Lower lobe of right lung (tissue), 2 donors: ENCODE results near the gene PARL. TPM values are rescaled to one million over a fixed set of nuclear protein-coding genes. Genes with fewer than 3 reads are reported as not detected.

Experiments used
- ATAC-seq, 2 donors: fragments of 200-7000 bp; cut with Tn5 transposase; one replicate each; pipeline ENCODE4 v1.9.1; 2020 to 2022; ENCODE audit warnings: mild to moderate bottlenecking in 2 of 2, moderate library complexity in 2 of 2
- DNase-seq: peaks from one replicate; pipeline ENCODE4 v3.0.0-alpha.2; 2020
- H3K27ac ChIP-seq: fragments of 200-600 bp; one replicate; pipeline ENCODE4 v1.8.0; 2022
- H3K27me3 ChIP-seq: fragments of 200-600 bp; one replicate; pipeline ENCODE4 v1.8.0; 2022; ENCODE audit warnings: low read depth
- H3K36me3 ChIP-seq: fragments of 200-600 bp; one replicate; pipeline ENCODE4 v1.8.0; 2022; ENCODE audit warnings: mild to moderate bottlenecking
- H3K4me1 ChIP-seq: fragments of 200-600 bp; one replicate; pipeline ENCODE4 v1.8.0; 2022
- H3K4me3 ChIP-seq: fragments of 200-600 bp; one replicate; pipeline ENCODE4 v1.8.0; 2022; ENCODE audit warnings: mild to moderate bottlenecking
- H3K9me3 ChIP-seq: fragments of 200-600 bp; one replicate; pipeline ENCODE4 v1.8.0; 2022
- intact Hi-C: fragments of 100-400 bp; cut with DNase I; formaldehyde crosslinking; loops from one replicate; pipeline ENCODE4 v1.11.0; 2022
- total RNA-seq: library from RNA; stranded (reverse); fragmentation: NEBNext Ultra II Directional; extraction: Animal tissue kit (Norgen Biotek cat#: 25700); gene quantifications from one replicate; pipeline ENCODE4 v1.2.1, GENCODE V29; 2021
- TF ChIP-seq, protein P1 (sequence below): fragments of 200-600 bp; IDR thresholded peaks from one replicate; pipeline ENCODE4 v1.8.0; 2022; ENCODE audit warnings: antibody characterized with exemption, mild to moderate bottlenecking
- donor health status: DM: no; HTN: yes; CAD: no; lungs with severe emphysema.

Gene PARL
- total RNA-seq, 1 donor from 2014 or later = 41.8 TPM

GRCh38 chr3:183816681-183817510, 67.8 kb downstream of the PARL start:
- no peak overlapping the region for H3K4me3 ChIP-seq
- H3K27ac ChIP-seq = no peak overlapping the region
- TF ChIP-seq, protein P1, sequence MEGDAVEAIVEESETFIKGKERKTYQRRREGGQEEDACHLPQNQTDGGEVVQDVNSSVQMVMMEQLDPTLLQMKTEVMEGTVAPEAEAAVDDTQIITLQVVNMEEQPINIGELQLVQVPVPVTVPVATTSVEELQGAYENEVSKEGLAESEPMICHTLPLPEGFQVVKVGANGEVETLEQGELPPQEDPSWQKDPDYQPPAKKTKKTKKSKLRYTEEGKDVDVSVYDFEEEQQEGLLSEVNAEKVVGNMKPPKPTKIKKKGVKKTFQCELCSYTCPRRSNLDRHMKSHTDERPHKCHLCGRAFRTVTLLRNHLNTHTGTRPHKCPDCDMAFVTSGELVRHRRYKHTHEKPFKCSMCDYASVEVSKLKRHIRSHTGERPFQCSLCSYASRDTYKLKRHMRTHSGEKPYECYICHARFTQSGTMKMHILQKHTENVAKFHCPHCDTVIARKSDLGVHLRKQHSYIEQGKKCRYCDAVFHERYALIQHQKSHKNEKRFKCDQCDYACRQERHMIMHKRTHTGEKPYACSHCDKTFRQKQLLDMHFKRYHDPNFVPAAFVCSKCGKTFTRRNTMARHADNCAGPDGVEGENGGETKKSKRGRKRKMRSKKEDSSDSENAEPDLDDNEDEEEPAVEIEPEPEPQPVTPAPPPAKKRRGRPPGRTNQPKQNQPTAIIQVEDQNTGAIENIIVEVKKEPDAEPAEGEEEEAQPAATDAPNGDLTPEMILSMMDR = no peak
- no peaks in the 10 kb centered on the region for H3K9me3 ChIP-seq
- DNase-seq = no peak
- intact Hi-C loops = no loop called here
- H3K27me3 ChIP-seq = no peaks in the 10 kb centered on the region
- peaks cover 29% of the 10 kb centered on the region for H3K36me3 ChIP-seq
- no peak for ATAC-seq
- no peaks in the 10 kb centered on the region for H3K4me1 ChIP-seq

GRCh38 chr3:183815951-183816475, 68.7 kb downstream of the PARL start:
- DNase-seq (no peak), ATAC-seq (no peak)
- intact Hi-C loops = no loop called here
- no peaks in the 10 kb centered on the region for H3K9me3 ChIP-seq
- TF ChIP-seq, protein P1 = no peak
- peaks cover 38% of the 10 kb centered on the region for H3K36me3 ChIP-seq
- H3K4me3 ChIP-seq = no peak overlapping the region
- no peaks in the 10 kb centered on the region for H3K27me3 ChIP-seq
- no peak overlapping the region for H3K27ac ChIP-seq
- H3K4me1 ChIP-seq = no peaks in the 10 kb centered on the region

DNA sequence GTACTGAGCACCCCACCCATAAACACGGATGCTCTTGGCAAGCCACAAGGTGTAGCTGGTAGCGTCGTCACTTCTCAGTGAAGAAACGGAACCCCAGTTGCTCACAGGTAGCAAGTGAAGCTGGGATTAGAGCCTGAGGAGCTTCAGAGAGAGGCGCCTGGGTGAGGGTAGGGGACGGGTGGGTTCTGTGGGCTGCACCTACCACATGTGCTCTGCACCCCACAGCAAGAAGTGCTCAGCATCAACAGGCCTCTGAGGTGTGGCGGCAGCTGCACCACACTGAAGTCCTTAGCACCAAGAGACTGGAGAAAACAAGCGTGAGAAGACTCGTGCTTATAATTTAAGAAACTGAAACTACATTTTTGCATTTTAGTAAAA, 69.1 kb downstream of the PARL start:
- no peak for ATAC-seq
- Histone ChIP-seq H3K27ac (no peak overlapping the region), H3K36me3 (peaks cover 43% of the 10 kb centered on the region), H3K27me3 (no peaks in the 10 kb centered on the region), H3K4me1 (no peaks in the 10 kb centered on the region), H3K9me3 (no peaks in the 10 kb centered on the region), H3K4me3 (no peak overlapping the region)
- intact Hi-C loops = no loop called here
- TF ChIP-seq, protein P1 = no peak
- DNase-seq = no peak

GRCh38 chr3:183814240-183814639, 70.4 kb downstream of the PARL start:
- Histone ChIP-seq H3K36me3 (peaks cover 56% of the 10 kb centered on the region), H3K4me1 (no peaks in the 10 kb centered on the region), H3K9me3 (no peaks in the 10 kb centered on the region), H3K27me3 (no peaks in the 10 kb centered on the region), H3K27ac (no peak overlapping the region), H3K4me3 (no peak overlapping the region)
- no peak for DNase-seq
- intact Hi-C loops = no loop called here
- ATAC-seq = no peak
- TF ChIP-seq, protein P1 = no peak

- peaks cover 69% of the 10 kb centered on the region for H3K36me3 ChIP-seq
- intact Hi-C loops = no loop called here
- H3K4me1 ChIP-seq = no peaks in the 10 kb centered on the region
- no peak overlapping the region for H3K4me3 ChIP-seq
- H3K27ac ChIP-seq = no peak overlapping the region
- TF ChIP-seq, protein P1 = no peak
- no peak for ATAC-seq
- H3K9me3 ChIP-seq = no peaks in the 10 kb centered on the region
- H3K27me3 ChIP-seq = no peaks in the 10 kb centered on the region
- DNase-seq = no peak
Measured at GRCh38 chr3:183812761-183813445, 71.8 kb downstream of the PARL start.
